Calu3 (cell line): ENCODE measurements around the gene SMARCAD1. TPM values are rescaled to one million over a fixed set of nuclear protein-coding genes. Genes with fewer than 3 reads are reported as not detected.

Source experiments
- BruUV-seq: library from RNA; stranded (reverse); fragments of 400-500 nt; replicated peaks from 2 replicates; lab custom pipeline; 2021; lab: Mats Ljungman, UMichigan
- CTCF ChIA-PET: fragments of 300-600 bp; sonication (Branson Sonifier 250); formaldehyde crosslinking; loops from one replicate; lab custom pipeline; 2022; ENCODE audit warnings: antibody characterized with exemption; lab: Charles Lee
- DNase-seq: peaks from one replicate; pipeline ENCODE4 v3.0.0; 2022
- H3K27ac Mint-ChIP-seq: one replicate; pipeline ENCODE4 v1.8.0; 2022; ENCODE audit warnings: mixed read lengths; ENCODE audit not compliant: unreplicated experiment
- H3K27me3 Mint-ChIP-seq: one replicate; pipeline ENCODE4 v1.8.0; 2022; ENCODE audit warnings: mixed read lengths; ENCODE audit not compliant: unreplicated experiment
- H3K36me3 Mint-ChIP-seq: one replicate; pipeline ENCODE4 v1.8.0; 2022; ENCODE audit warnings: mild to moderate bottlenecking, moderate library complexity, mixed read lengths; ENCODE audit not compliant: insufficient read depth, unreplicated experiment
- H3K4me1 Mint-ChIP-seq: one replicate; pipeline ENCODE4 v1.8.0; 2022; ENCODE audit warnings: mild to moderate bottlenecking, low read depth, mixed read lengths; ENCODE audit not compliant: unreplicated experiment
- H3K4me3 Mint-ChIP-seq: one replicate; pipeline ENCODE4 v1.8.0; 2022; ENCODE audit warnings: mild to moderate bottlenecking, low read depth, moderate library complexity, mixed read lengths; ENCODE audit not compliant: unreplicated experiment
- H3K9me3 Mint-ChIP-seq: one replicate; pipeline ENCODE4 v1.8.0; 2022; ENCODE audit warnings: low read depth, mixed read lengths; ENCODE audit not compliant: unreplicated experiment
- CTCF ChIP-seq: fragments of 200-600 bp; IDR thresholded peaks from one replicate; pipeline ENCODE4 v1.8.0; 2022; ENCODE audit warnings: antibody characterized with exemption; ENCODE audit not compliant: unreplicated experiment
- intact Hi-C: fragments of 100-400 bp; cut with micrococcal nuclease; formaldehyde crosslinking; loops from one replicate; pipeline ENCODE4 v1.10.0; 2022; ENCODE audit not compliant: unreplicated experiment
- total RNA-seq: library from RNA; stranded (reverse); gene quantifications from 2 replicates; pipeline ENCODE4 v1.2.3, GENCODE V29; 2022

The SMARCAD1 gene
- total RNA-seq, 1 experiment from 2014 or later = 15.8 TPM

GRCh38 chr4:94244087-94244828, 36.6 kb downstream of the SMARCAD1 start:
- intact Hi-C loops = no loop called here
- TF ChIP-seq CTCF = no peak
- Mint-ChIP-seq H3K36me3 (peaks cover 7% of the 10 kb centered on the region), H3K9me3 (no peaks in the 10 kb centered on the region), H3K4me1 (no peaks in the 10 kb centered on the region), H3K27me3 (no peaks in the 10 kb centered on the region), H3K4me3 (no peak overlapping the region), H3K27ac (no peak overlapping the region)
- no TSS peak for BruUV-seq
- no peak for DNase-seq
- CTCF ChIA-PET = no interaction called here

- H3K4me1 Mint-ChIP-seq = no peaks in the 10 kb centered on the region
- intact Hi-C loops = no loop called here
- DNase-seq = no peak
- no peaks in the 10 kb centered on the region for H3K27me3 Mint-ChIP-seq
- H3K36me3 Mint-ChIP-seq = peaks cover 7% of the 10 kb centered on the region
- no peaks in the 10 kb centered on the region for H3K9me3 Mint-ChIP-seq
- no peak for TF ChIP-seq CTCF
- no TSS peak for BruUV-seq
- CTCF ChIA-PET = no interaction called here
- no peak overlapping the region for H3K27ac Mint-ChIP-seq
- no peak overlapping the region for H3K4me3 Mint-ChIP-seq
These were observed 37.1 kb downstream of the SMARCAD1 start for GRCh38 chr4:94244829-94245185.

DNA sequence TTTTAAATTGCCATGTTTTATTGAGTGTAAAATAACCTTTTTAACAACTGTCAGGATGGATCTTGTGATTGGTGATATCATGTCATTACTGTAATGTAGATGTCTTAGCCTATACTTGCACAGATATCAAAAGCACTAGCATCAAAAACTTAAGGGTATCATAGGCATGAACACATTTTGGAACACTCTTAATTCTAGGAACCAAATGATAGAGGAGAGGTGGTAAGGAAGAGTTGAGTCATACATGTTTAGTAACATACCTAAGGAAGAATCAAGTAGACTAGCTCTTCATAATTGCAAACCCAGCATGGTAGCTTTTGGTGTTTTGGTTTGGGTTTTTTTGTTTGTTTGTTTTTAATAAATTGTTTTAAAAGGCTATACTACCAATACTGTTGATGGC, 43.4 kb downstream of the SMARCAD1 start:
- Mint-ChIP-seq H3K27me3 (no peaks in the 10 kb centered on the region), H3K36me3 (peaks cover 3% of the 10 kb centered on the region), H3K4me3 (no peak overlapping the region), H3K9me3 (no peaks in the 10 kb centered on the region), H3K4me1 (no peaks in the 10 kb centered on the region), H3K27ac (no peak overlapping the region)
- CTCF ChIA-PET = no interaction called here
- no peak for DNase-seq
- intact Hi-C loops = no loop called here
- TF ChIP-seq CTCF = no peak
- BruUV-seq = no TSS peak

- TF ChIP-seq CTCF = no peak
- Mint-ChIP-seq H3K4me1 (no peaks in the 10 kb centered on the region), H3K27ac (no peak overlapping the region), H3K9me3 (no peaks in the 10 kb centered on the region), H3K27me3 (no peaks in the 10 kb centered on the region), H3K4me3 (no peak overlapping the region), H3K36me3 (peaks cover 4% of the 10 kb centered on the region)
- no TSS peak for BruUV-seq
- DNase-seq = no peak
- intact Hi-C loops = no loop called here
- CTCF ChIA-PET = no interaction called here
These were observed 45.4 kb downstream of the SMARCAD1 start for GRCh38 chr4:94253036-94253435.
